ENCODE data around the gene PDLIM5.
A peak's percentile ranks its signal among the peaks of the same experiment; 100 is the strongest.

The PDLIM5 gene

GRCh38 chr4:94540476-94540875, 88.7 kb downstream of the PDLIM5 start:
- Histone ChIP-seq H3F3A (ENCODE audit: low read depth) (no peaks in the 10 kb centered on the region), H3K9ac (ENCODE audit: low read depth, low read length, poor library complexity, severe bottlenecking) (no peak overlapping the region), H3K4me1 (ENCODE audit: insufficient read depth, low read length, poor library complexity, severe bottlenecking) (peaks cover 8% of the 10 kb centered on the region)

GRCh38 chr4:94544811-94545210, 93.1 kb downstream of the PDLIM5 start:
- H3K9me3 ChIP-seq (ENCODE audit: insufficient read depth, low read depth, low read length), result no peaks in the 10 kb centered on the region
- H3K9ac ChIP-seq (ENCODE audit: low read depth, low read length, poor library complexity, severe bottlenecking), result no peak overlapping the region
- H4K20me1 ChIP-seq (ENCODE audit: insufficient read depth, low read length, poor library complexity, severe bottlenecking), result no peaks in the 10 kb centered on the region
- H3K4me3 ChIP-seq (ENCODE audit: low read length, poor library complexity, severe bottlenecking), result no peak overlapping the region
- no peaks in the 10 kb centered on the region for H3F3A ChIP-seq (ENCODE audit: low read depth)
- H3K9me2 ChIP-seq (replicated peaks; ENCODE audit: low read depth, low read length), result no peaks in the 10 kb centered on the region
- no peak overlapping the region for H3K4me2 ChIP-seq (ENCODE audit: low read depth, low read length, poor library complexity, severe bottlenecking)
- peaks cover 18% of the 10 kb centered on the region; the same call in 1 of the 2 replicates for H3K79me2 ChIP-seq (ENCODE audit: insufficient read depth, low read length)
- no peak overlapping the region for H2AFZ ChIP-seq (ENCODE audit: low read length)
- peaks cover 28% of the 10 kb centered on the region for H3K4me1 ChIP-seq (ENCODE audit: insufficient read depth, low read length, poor library complexity, severe bottlenecking)
- no peaks in the 10 kb centered on the region for H3K36me3 ChIP-seq (ENCODE audit: insufficient read depth, low read length)
- H3K27me3 ChIP-seq (ENCODE audit: insufficient read depth, low read length, poor library complexity, severe bottlenecking), result no peaks in the 10 kb centered on the region
- TF ChIP-seq CTCF (conservative IDR thresholded peaks at IDR 0.05; ENCODE audit: low read length), result no peak
- TF ChIP-seq EZH2phosphoT487 (IDR thresholded peaks at IDR 0.05; ENCODE audit: borderline replicate concordance), result no peak

More at GRCh38 chr4:94540476-94540875, 88.7 kb downstream of the PDLIM5 start:
- Histone ChIP-seq H3K9me2 (replicated peaks; ENCODE audit: low read depth, low read length) (no peaks in the 10 kb centered on the region), H3K4me2 (ENCODE audit: low read depth, low read length, poor library complexity, severe bottlenecking) (no peak overlapping the region), H3K36me3 (ENCODE audit: insufficient read depth, low read length) (no peaks in the 10 kb centered on the region), H3K79me2 (ENCODE audit: insufficient read depth, low read length) (peaks cover 13% of the 10 kb centered on the region; the same call in 1 of the 2 replicates), H4K20me1 (ENCODE audit: insufficient read depth, low read length, poor library complexity, severe bottlenecking) (no peaks in the 10 kb centered on the region), H3K4me3 (ENCODE audit: low read length, poor library complexity, severe bottlenecking) (no peak overlapping the region), H2AFZ (ENCODE audit: low read length) (no peak overlapping the region), H3K9me3 (ENCODE audit: insufficient read depth, low read depth, low read length) (no peaks in the 10 kb centered on the region), H3K27me3 (ENCODE audit: insufficient read depth, low read length, poor library complexity, severe bottlenecking) (no peaks in the 10 kb centered on the region)
- no peak for TF ChIP-seq EZH2phosphoT487 (IDR thresholded peaks at IDR 0.05; ENCODE audit: borderline replicate concordance)
- TF ChIP-seq CTCF (conservative IDR thresholded peaks at IDR 0.05; ENCODE audit: low read length), result no peak

- Histone ChIP-seq H3K79me2 (ENCODE audit: insufficient read depth, low read length) (peaks cover 18% of the 10 kb centered on the region; the same call in 1 of the 2 replicates), H4K20me1 (ENCODE audit: insufficient read depth, low read length, poor library complexity, severe bottlenecking) (no peaks in the 10 kb centered on the region), H3K9me2 (replicated peaks; ENCODE audit: low read depth, low read length) (no peaks in the 10 kb centered on the region), H3K9me3 (ENCODE audit: insufficient read depth, low read depth, low read length) (no peaks in the 10 kb centered on the region), H3K27me3 (ENCODE audit: insufficient read depth, low read length, poor library complexity, severe bottlenecking) (no peaks in the 10 kb centered on the region), H3K4me2 (ENCODE audit: low read depth, low read length, poor library complexity, severe bottlenecking) (peak overlapping the region; percentile 2), H2AFZ (ENCODE audit: low read length) (no peak overlapping the region), H3K4me1 (ENCODE audit: insufficient read depth, low read length, poor library complexity, severe bottlenecking) (peaks cover 29% of the 10 kb centered on the region), H3K4me3 (ENCODE audit: low read length, poor library complexity, severe bottlenecking) (no peak overlapping the region), H3F3A (ENCODE audit: low read depth) (no peaks in the 10 kb centered on the region), H3K36me3 (ENCODE audit: insufficient read depth, low read length) (no peaks in the 10 kb centered on the region), H3K9ac (ENCODE audit: low read depth, low read length, poor library complexity, severe bottlenecking) (no peak overlapping the region)
- TF ChIP-seq EZH2phosphoT487 (IDR thresholded peaks at IDR 0.05; ENCODE audit: borderline replicate concordance) (no peak), CTCF (conservative IDR thresholded peaks at IDR 0.05; ENCODE audit: low read length) (no peak)
These were observed 93.6 kb downstream of the PDLIM5 start for GRCh38 chr4:94545296-94545695.
